Measurements from ENCODE around the gene GCSAML.

The GCSAML gene

DNA sequence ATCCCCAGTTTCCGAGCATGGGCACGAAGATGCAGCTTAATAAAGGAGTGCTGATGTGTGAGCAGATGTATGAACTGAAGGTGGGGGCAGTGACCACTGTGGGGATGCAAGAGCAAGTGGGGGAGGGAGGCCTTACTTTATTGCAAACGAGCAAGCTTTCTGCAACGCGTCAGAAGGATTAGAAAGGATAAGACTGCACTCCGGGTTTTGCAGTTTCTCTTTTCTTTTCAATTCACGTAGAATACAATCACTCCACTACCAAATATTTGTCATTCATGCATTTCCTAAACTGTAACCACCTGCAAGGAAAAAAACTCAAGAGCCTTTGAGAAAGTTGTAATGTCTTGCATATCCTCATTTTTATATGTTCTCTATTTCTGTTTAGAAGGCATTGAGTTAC, 8.4 kb upstream of the GCSAML start:
- TF ChIP-seq, protein P1, sequence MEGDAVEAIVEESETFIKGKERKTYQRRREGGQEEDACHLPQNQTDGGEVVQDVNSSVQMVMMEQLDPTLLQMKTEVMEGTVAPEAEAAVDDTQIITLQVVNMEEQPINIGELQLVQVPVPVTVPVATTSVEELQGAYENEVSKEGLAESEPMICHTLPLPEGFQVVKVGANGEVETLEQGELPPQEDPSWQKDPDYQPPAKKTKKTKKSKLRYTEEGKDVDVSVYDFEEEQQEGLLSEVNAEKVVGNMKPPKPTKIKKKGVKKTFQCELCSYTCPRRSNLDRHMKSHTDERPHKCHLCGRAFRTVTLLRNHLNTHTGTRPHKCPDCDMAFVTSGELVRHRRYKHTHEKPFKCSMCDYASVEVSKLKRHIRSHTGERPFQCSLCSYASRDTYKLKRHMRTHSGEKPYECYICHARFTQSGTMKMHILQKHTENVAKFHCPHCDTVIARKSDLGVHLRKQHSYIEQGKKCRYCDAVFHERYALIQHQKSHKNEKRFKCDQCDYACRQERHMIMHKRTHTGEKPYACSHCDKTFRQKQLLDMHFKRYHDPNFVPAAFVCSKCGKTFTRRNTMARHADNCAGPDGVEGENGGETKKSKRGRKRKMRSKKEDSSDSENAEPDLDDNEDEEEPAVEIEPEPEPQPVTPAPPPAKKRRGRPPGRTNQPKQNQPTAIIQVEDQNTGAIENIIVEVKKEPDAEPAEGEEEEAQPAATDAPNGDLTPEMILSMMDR (IDR thresholded peaks at IDR 0.05; ENCODE audit: insufficient read depth, low read depth, low read length, missing control alignments), result no peak
- no peak overlapping the region for H3K4me3 ChIP-seq (ENCODE audit: low read length)
- DNase-seq (ENCODE audit: low read depth), result no peak

DNA sequence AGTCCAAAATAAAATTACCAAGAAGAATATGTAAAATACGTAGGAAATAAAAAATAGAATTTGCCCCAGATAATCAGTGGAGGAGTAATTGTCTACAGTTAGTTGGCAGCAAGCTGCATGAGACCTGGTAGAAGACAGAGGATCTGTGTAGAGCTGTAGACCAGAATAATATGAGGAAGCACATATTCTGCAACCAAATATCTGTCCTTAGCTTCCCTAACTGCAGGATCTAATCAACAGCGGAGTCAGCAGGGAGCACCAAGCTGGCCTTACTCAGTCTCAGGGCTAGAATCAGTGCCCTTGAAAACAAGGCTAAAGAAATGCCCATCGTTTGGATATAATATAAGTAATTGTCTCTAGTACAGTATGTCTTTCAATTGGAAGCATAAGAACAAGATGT, 6.1 kb upstream of the GCSAML start:
- no peak for DNase-seq (ENCODE audit: low read depth)
- no peak overlapping the region for H3K4me3 ChIP-seq (ENCODE audit: low read length)
- TF ChIP-seq, protein P1 (IDR thresholded peaks at IDR 0.05; ENCODE audit: insufficient read depth, low read depth, low read length, missing control alignments), result no peak

DNA sequence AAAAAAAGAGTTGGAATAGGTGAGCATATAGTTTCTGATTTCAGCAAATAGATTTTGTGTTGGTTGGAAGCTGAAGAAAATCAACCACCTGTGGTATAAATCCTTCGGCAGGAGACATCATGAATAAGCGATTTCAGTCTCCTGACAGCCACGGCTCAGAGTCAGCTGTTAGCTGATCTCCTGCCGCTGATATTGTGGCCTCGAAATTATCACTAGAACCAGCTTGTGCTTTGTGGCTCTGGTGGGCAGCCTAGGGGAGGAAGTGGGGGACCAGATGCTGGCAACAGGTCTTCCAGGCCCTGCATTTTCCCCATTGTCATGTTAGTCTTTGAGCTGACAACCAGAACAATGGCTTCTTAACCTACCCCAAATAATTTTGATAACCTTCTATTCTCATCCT, 842 bp upstream of the GCSAML start:
- TF ChIP-seq, protein P1 (IDR thresholded peaks at IDR 0.05; ENCODE audit: insufficient read depth, low read depth, low read length, missing control alignments), result no peak
- DNase-seq (ENCODE audit: low read depth), result no peak
- no peak overlapping the region for H3K4me3 ChIP-seq (ENCODE audit: low read length)

DNA sequence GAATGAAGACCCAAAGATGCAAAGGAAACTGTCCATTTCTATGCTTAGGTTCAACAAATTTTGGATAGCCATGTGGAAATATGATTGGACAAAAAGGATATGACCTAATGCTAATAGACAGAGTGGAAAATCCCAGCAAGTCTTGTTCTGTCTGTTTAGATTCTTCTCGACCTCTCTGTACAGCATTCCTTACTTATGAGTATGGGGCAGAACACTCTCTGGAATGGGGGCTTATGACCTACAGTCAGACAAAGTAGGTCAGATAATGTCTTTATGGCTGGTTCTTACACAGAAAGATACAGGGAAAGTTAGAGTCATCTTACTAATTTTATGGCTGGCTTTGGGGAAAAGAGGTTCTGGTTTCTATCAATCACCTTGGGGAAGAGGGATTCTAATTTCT, 2.8 kb downstream of the GCSAML start:
- TF ChIP-seq, protein P1 (IDR thresholded peaks at IDR 0.05; ENCODE audit: insufficient read depth, low read depth, low read length, missing control alignments), result no peak
- no peak for DNase-seq (ENCODE audit: low read depth)

DNA sequence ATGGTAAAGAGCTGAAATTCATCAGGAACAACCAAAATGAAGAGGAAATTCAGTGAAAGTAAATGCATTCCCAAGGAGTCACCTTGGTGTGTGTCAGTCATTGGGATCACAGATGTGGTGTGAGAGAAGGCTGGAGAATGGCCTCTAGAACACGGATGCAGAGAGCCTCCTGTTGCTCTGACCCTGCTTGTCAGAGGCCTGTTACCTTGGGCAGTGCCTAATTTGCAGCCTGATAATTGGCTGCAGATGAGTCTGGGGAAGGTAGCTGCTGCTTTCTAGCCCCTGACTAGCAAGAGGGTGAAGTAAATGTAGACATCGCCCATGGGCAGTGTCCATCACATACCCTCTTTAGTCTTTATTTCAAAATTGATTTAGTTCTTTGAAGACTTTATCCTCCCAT, 3.3 kb downstream of the GCSAML start:
- TF ChIP-seq, protein P1 (IDR thresholded peaks at IDR 0.05; ENCODE audit: insufficient read depth, low read depth, low read length, missing control alignments), result no peak
- no peak for DNase-seq (ENCODE audit: low read depth)
- H3K4me3 ChIP-seq (ENCODE audit: low read length), result no peak overlapping the region

More for the DNA sequence above, 2.8 kb downstream of the GCSAML start:
- H3K4me3 ChIP-seq (ENCODE audit: low read length), result no peak overlapping the region

DNA sequence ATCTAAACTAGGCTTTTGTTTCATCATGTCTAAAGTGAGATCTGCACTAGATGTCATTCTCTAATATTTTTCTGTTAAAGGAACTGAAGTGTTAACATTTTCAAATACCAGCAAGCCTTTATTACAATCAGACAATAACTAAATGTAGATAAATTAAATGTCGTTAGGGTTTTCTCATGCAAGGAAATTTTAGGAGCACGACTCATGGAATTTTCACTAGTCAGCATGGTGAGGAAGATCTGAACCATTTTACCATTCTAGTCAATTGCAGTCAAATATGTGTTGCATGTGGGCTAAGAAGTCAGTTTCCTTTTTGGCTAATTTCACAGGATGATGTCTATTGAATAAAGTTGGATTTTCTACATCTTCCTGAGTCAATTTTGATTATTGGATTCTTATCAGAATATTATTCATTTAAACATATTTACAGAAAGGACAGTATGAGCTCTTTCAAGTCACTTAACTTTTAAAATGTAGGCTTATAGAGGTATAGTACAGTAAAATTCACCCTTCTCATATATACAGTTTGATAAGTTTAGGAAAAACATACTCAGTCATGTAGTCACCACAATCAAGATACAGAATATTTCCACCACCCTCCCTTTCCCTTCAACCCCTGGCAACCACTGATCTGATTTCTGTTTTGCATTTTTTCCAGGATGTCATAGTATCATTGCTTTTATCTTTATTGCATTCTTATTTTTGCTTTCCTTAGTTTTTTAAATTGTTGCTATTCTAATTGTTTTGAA, 9.2 kb downstream of the GCSAML start:
- no peak for DNase-seq (ENCODE audit: low read depth)
- TF ChIP-seq, protein P1 (IDR thresholded peaks at IDR 0.05; ENCODE audit: insufficient read depth, low read depth, low read length, missing control alignments), result no peak

DNA sequence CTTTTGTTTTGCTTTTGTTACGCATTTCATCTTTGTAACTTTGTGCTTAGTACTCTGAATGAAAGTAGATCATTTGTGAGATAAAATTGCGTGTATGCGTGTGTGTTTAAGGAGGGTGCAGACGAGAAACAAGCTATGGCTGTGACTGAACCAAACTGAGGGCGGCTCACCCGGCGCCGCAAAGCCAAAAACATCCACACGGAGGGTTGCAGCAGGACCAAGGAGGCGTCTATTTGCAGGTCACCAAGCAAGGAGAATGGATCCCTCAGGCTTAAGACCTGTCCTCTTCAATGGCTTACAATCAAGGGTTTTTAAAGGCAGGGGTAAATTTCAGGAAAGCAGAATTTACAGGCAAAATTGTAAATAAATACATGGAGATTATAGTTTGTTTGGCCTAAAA, 12.8 kb downstream of the GCSAML start:
- no peak for DNase-seq (ENCODE audit: low read depth)
- no peak overlapping the region for H3K4me3 ChIP-seq (ENCODE audit: low read length)
- TF ChIP-seq, protein P1 (IDR thresholded peaks at IDR 0.05; ENCODE audit: insufficient read depth, low read depth, low read length, missing control alignments), result no peak

More for the DNA sequence above, 9.2 kb downstream of the GCSAML start:
- H3K4me3 ChIP-seq (ENCODE audit: low read length), result no peak overlapping the region

All from epithelial cell of esophagus (primary cell).